A549 (cell line): ENCODE results near the gene MOK.

ENCODE experiments used
- BCL3 ChIP-seq: fragments of >200 bp; sonication (Bioruptor Twin); formaldehyde crosslinking; IDR thresholded peaks from 3 replicates; pipeline ENCODE4 v1.6.1; 2016
- CEBPB ChIP-seq, 2 experiments: fragments of >200 bp in 1 of 2; sonication (Bioruptor Twin) in 1 of 2; formaldehyde crosslinking in 1 of 2; IDR thresholded peaks; 2 replicates each; pipeline ENCODE4 v1.6.1; 2012 to 2016
- HDAC2 ChIP-seq: fragments of 200-600 bp; sonication (generic); IDR thresholded peaks from 2 replicates; pipeline ENCODE4 v1.6.1; 2016
- JUN ChIP-seq, 2 experiments: fragments of >200 bp; sonication (Bioruptor Twin); formaldehyde crosslinking; IDR thresholded peaks; 2 replicates in 1 of 2; 3 replicates in 1 of 2; pipeline ENCODE4 v1.6.1; 2016 to 2017
- JUNB ChIP-seq: fragments of >200 bp; sonication (Bioruptor Twin); formaldehyde crosslinking; IDR thresholded peaks from 2 replicates; pipeline ENCODE4 v1.6.1; 2016
- MAZ ChIP-seq: fragments of 150-350 bp; IDR thresholded peaks from 2 replicates; pipeline ENCODE4 v1.6.1; 2014; ENCODE audit warnings: antibody characterized with exemption, low read depth, low read length, borderline replicate concordance
- NPAS2 ChIP-seq: fragments of 250-450 bp; sonication (Bioruptor Pico); IDR thresholded peaks from 2 replicates; pipeline ENCODE4 v1.8.0; 2022; ENCODE audit warnings: mild to moderate bottlenecking, moderate library complexity, borderline replicate concordance
- NR3C1 ChIP-seq: fragments of >200 bp; sonication (Bioruptor Twin); formaldehyde crosslinking; IDR thresholded peaks from 3 replicates; pipeline ENCODE4 v1.6.1; 2017
- POLR2A ChIP-seq: IDR thresholded peaks from 2 replicates; pipeline ENCODE4 v1.6.1; 2012; ENCODE audit warnings: mild to moderate bottlenecking, low read length
- POLR2AphosphoS2 ChIP-seq: conservative IDR thresholded peaks from 2 replicates; pipeline ENCODE4 v1.6.1; 2012; ENCODE audit warnings: low read length, improper control_type of control experiment, inconsistent platforms
- RAD21 ChIP-seq, 2 experiments: fragments of >200 bp in 1 of 2; sonication (Bioruptor Twin) in 1 of 2; formaldehyde crosslinking in 1 of 2; IDR thresholded peaks in 1 of 2; conservative IDR thresholded peaks in 1 of 2; 2 replicates in 1 of 2; 3 replicates in 1 of 2; pipeline ENCODE4 v1.6.1; 2012 to 2018; ENCODE audit warnings: inconsistent platforms in 1 of 2
- SMC3 ChIP-seq: fragments of >200 bp; sonication (Bioruptor Twin); formaldehyde crosslinking; IDR thresholded peaks from 3 replicates; pipeline ENCODE4 v1.6.1; 2018; ENCODE audit warnings: inconsistent platforms
- TF ChIP-seq, protein P1 (sequence below): fragments of 450-650 bp; IDR thresholded peaks from 2 replicates; pipeline ENCODE4 v1.6.1; 2014; ENCODE audit warnings: antibody characterized with exemption
- TF ChIP-seq, protein P2 (sequence below): fragments of >200 bp; sonication (Bioruptor Twin); formaldehyde crosslinking; IDR thresholded peaks from 3 replicates; pipeline ENCODE4 v1.5.1; 2016

GRCh38 chr14:102205560-102205959 lies 99.4 kb downstream of the MOK start:
- TF ChIP-seq, protein P1, sequence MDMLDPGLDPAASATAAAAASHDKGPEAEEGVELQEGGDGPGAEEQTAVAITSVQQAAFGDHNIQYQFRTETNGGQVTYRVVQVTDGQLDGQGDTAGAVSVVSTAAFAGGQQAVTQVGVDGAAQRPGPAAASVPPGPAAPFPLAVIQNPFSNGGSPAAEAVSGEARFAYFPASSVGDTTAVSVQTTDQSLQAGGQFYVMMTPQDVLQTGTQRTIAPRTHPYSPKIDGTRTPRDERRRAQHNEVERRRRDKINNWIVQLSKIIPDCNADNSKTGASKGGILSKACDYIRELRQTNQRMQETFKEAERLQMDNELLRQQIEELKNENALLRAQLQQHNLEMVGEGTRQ: no peak
- TF ChIP-seq, protein P2, sequence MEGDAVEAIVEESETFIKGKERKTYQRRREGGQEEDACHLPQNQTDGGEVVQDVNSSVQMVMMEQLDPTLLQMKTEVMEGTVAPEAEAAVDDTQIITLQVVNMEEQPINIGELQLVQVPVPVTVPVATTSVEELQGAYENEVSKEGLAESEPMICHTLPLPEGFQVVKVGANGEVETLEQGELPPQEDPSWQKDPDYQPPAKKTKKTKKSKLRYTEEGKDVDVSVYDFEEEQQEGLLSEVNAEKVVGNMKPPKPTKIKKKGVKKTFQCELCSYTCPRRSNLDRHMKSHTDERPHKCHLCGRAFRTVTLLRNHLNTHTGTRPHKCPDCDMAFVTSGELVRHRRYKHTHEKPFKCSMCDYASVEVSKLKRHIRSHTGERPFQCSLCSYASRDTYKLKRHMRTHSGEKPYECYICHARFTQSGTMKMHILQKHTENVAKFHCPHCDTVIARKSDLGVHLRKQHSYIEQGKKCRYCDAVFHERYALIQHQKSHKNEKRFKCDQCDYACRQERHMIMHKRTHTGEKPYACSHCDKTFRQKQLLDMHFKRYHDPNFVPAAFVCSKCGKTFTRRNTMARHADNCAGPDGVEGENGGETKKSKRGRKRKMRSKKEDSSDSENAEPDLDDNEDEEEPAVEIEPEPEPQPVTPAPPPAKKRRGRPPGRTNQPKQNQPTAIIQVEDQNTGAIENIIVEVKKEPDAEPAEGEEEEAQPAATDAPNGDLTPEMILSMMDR: no peak
- TF ChIP-seq HDAC2 (no peak), SMC3 (no peak), MAZ (no peak), POLR2A (no peak), RAD21 (conservative IDR thresholded peaks at IDR 0.05 in 1 of 2, IDR thresholded peaks at IDR 0.05 in 1 of 2) (no peak), JUNB (no peak), NR3C1 (no peak), POLR2AphosphoS2 (no peak), JUN (IDR thresholded peaks at IDR 0.05) (no peak), NPAS2 (CRISPR knock-in tag) (no peak), CEBPB (IDR thresholded peaks at IDR 0.05) (no peak), BCL3 (no peak)
